Trophoblast cell (in vitro differentiated cells and primary cell): Measurements from ENCODE around the gene PARK7.
A peak's percentile ranks its signal among the peaks of the same experiment; 100 is the strongest.
"Not testable (repeated sequence)": the region's sequence is repeated elsewhere in the genome, so short reads cannot be mapped to it uniquely, and the experiment has no call there.

ENCODE experiments used
- DNase-seq, 2 donors: peaks; one replicate each; pipeline ENCODE4 v3.0.0-alpha.2; 2016
- H2AFZ ChIP-seq: 2 replicates; pipeline ENCODE4 v1.6.1; 2013; ENCODE audit warnings: low read length, moderate library complexity, mild to moderate bottlenecking; ENCODE audit not compliant: insufficient read depth, poor library complexity
- H2AK5ac ChIP-seq: 2 replicates; pipeline ENCODE4 v1.6.1; 2013; ENCODE audit warnings: mild to moderate bottlenecking, low read length
- H2BK120ac ChIP-seq: 2 replicates; pipeline ENCODE4 v1.6.1; 2013; ENCODE audit warnings: low read length, mild to moderate bottlenecking, moderate library complexity; ENCODE audit not compliant: insufficient read depth, poor library complexity
- H2BK12ac ChIP-seq: 2 replicates; pipeline ENCODE4 v1.6.1; 2013; ENCODE audit warnings: mild to moderate bottlenecking, low read length, moderate library complexity
- H2BK5ac ChIP-seq: 2 replicates; pipeline ENCODE4 v1.6.1; 2013; ENCODE audit warnings: low read length, low read depth, moderate library complexity, mild to moderate bottlenecking; ENCODE audit not compliant: poor library complexity
- H3K14ac ChIP-seq: 2 replicates; pipeline ENCODE4 v1.6.1; 2013; ENCODE audit warnings: mild to moderate bottlenecking, low read length
- H3K18ac ChIP-seq: 2 replicates; pipeline ENCODE4 v1.6.1; 2013; ENCODE audit warnings: mild to moderate bottlenecking, low read length
- H3K23ac ChIP-seq: 2 replicates; pipeline ENCODE4 v1.6.1; 2013; ENCODE audit warnings: low read length
- H3K27ac ChIP-seq: 2 replicates; pipeline ENCODE4 v1.5.1; 2013; ENCODE audit warnings: low read depth, mild to moderate bottlenecking, inconsistent platforms, low read length, moderate library complexity
- H3K27me3 ChIP-seq: 2 replicates; pipeline ENCODE4 v1.6.1; 2013; ENCODE audit warnings: inconsistent platforms, mild to moderate bottlenecking, low read length, moderate library complexity; ENCODE audit not compliant: insufficient read depth
- H3K36me3 ChIP-seq, 2 experiments: 1 replicate in 1 of 2; 2 replicates in 1 of 2; pipeline ENCODE4 v1.6.1; 2013; ENCODE audit warnings: low read length in 2 of 2, mild to moderate bottlenecking in 2 of 2, moderate library complexity in 1 of 2; ENCODE audit not compliant: insufficient read depth in 2 of 2, control insufficient read depth in 1 of 2
- H3K4ac ChIP-seq: 2 replicates; pipeline ENCODE4 v1.6.1; 2013; ENCODE audit warnings: low read depth, mild to moderate bottlenecking, low read length, moderate library complexity
- H3K4me1 ChIP-seq, 2 experiments: 1 replicate in 1 of 2; 2 replicates in 1 of 2; pipeline ENCODE4 v1.6.1; 2013; ENCODE audit warnings: low read length in 2 of 2, mild to moderate bottlenecking in 2 of 2, moderate library complexity in 1 of 2; ENCODE audit not compliant: insufficient read depth in 2 of 2, control insufficient read depth in 1 of 2
- H3K4me2 ChIP-seq: 2 replicates; pipeline ENCODE4 v1.6.1; 2013; ENCODE audit warnings: inconsistent platforms, mild to moderate bottlenecking, low read length, moderate library complexity
- H3K4me3 ChIP-seq: 2 replicates; pipeline ENCODE4 v1.5.1; 2013; ENCODE audit warnings: mild to moderate bottlenecking, low read depth, low read length, inconsistent platforms
- H3K79me1 ChIP-seq: one replicate; pipeline ENCODE4 v1.6.1; 2013; ENCODE audit warnings: low read length
- H3K79me2 ChIP-seq: 2 replicates; pipeline ENCODE4 v1.6.1; 2013; ENCODE audit warnings: low read length, mild to moderate bottlenecking; ENCODE audit not compliant: control insufficient read depth, insufficient read depth, poor library complexity
- H3K9ac ChIP-seq: 2 replicates; pipeline ENCODE4 v1.6.1; 2013; ENCODE audit warnings: mild to moderate bottlenecking, low read length
- H3K9me3 ChIP-seq: 2 replicates; pipeline ENCODE4 v1.6.1; 2013; ENCODE audit warnings: low read depth, mild to moderate bottlenecking, control low read depth, inconsistent platforms, low read length; ENCODE audit not compliant: insufficient read depth
- H4K12ac ChIP-seq: 2 replicates; pipeline ENCODE4 v1.6.1; 2013; ENCODE audit warnings: low read depth, mild to moderate bottlenecking, low read length, moderate library complexity
- H4K8ac ChIP-seq: 2 replicates; pipeline ENCODE4 v1.6.1; 2013; ENCODE audit warnings: low read depth, mild to moderate bottlenecking, low read length, moderate library complexity
- H4K91ac ChIP-seq: one replicate; pipeline ENCODE4 v1.6.1; 2013; ENCODE audit warnings: low read depth, mild to moderate bottlenecking, low read length, moderate library complexity
- WGBS: extraction: QIAGEN DNeasy Blood & Tissue Kit; methylation state at CpG from one replicate; pipeline ENCODE4 v1.1.7; 2013; ENCODE audit warnings: missing lambda C conversion rate; ENCODE audit not compliant: insufficient read length, insufficient coverage; ENCODE audit errors: extremely low coverage; 5-methylcytosine and 5-hydroxymethylcytosine counted together

The PARK7 gene

DNA sequence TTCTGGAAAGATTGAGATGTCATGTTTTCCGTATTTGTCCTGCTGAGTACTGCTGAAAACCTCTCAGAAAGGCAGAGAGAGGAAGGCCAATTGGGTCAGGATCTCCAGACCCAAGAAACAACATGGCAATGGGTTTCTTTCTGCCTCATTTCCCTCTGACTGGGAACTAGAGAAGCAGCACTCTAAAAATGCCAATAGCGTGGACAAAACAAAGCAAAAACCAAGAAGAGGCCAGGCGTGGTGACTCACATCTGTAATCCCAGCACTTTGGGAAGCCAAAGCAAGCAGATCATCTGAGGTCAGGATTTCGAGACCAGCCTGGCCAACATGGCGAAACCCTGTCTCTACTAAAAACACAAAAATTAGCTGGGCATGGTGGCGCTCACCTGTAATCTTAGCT, 39.2 kb upstream of the PARK7 start:
- no peak overlapping the region for H3K23ac ChIP-seq
- no peaks in the 10 kb centered on the region for H3K79me2 ChIP-seq
- H4K8ac ChIP-seq: no peak overlapping the region
- no peak overlapping the region for H3K4me3 ChIP-seq
- H3K79me1 ChIP-seq: no peaks in the 10 kb centered on the region
- no peak overlapping the region for H2BK5ac ChIP-seq
- no peak overlapping the region for H2BK12ac ChIP-seq
- no peak overlapping the region for H3K14ac ChIP-seq
- H4K12ac ChIP-seq: no peak overlapping the region
- H3K36me3 ChIP-seq: no peaks in the 10 kb centered on the region
- H3K9me3 ChIP-seq: no peaks in the 10 kb centered on the region
- no peak overlapping the region for H3K18ac ChIP-seq
- no peak overlapping the region for H4K91ac ChIP-seq
- WGBS: no CpG with 5 or more reads among the region's 6 CpGs
- H3K4ac ChIP-seq: no peak overlapping the region
- no peak overlapping the region for H3K27ac ChIP-seq
- H2BK120ac ChIP-seq: no peak overlapping the region
- H3K9ac ChIP-seq: no peak overlapping the region
- H3K4me1 ChIP-seq: no peaks in the 10 kb centered on the region
- no peak for DNase-seq
- H3K27me3 ChIP-seq: no peaks in the 10 kb centered on the region
- H2AK5ac ChIP-seq: no peak overlapping the region
- H3K4me2 ChIP-seq: no peak overlapping the region
- H2AFZ ChIP-seq: no peak overlapping the region

DNA sequence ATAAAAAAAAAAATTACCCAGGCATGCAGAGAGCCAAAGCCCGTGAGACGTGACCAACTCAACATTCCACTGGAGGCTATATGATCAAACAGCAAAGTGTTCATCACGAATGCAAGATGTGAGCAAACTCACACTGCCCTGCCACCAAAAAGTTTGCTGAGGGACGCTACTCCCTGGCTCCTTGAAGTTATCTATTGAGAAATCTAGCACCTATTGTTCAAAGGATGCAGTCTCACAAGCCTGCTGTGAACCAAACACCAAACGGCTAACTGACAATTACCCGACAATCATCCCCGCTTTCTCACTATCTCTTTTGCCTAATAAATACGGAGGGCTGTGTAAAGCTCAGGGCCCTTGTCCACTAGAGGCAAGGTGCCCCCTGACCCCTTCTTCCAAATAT, 34.5 kb upstream of the PARK7 start:
- H3K4me2 ChIP-seq, H3K4me1 ChIP-seq, H3K79me1 ChIP-seq, H3K27me3 ChIP-seq, H3K4ac ChIP-seq, H3K79me2 ChIP-seq, H3K14ac ChIP-seq, H4K91ac ChIP-seq, H3K9me3 ChIP-seq, H3K36me3 ChIP-seq, H2BK5ac ChIP-seq, H3K9ac ChIP-seq, H4K8ac ChIP-seq, H2BK120ac ChIP-seq, H3K27ac ChIP-seq, H2BK12ac ChIP-seq, H2AK5ac ChIP-seq, H4K12ac ChIP-seq, H3K4me3 ChIP-seq, H3K23ac ChIP-seq, H3K18ac ChIP-seq, H2AFZ ChIP-seq: not testable (repeated sequence)
- no CpG with 5 or more reads among the region's 8 CpGs for WGBS
- peak in 1 of 2 donors; percentile 6 for DNase-seq

DNA sequence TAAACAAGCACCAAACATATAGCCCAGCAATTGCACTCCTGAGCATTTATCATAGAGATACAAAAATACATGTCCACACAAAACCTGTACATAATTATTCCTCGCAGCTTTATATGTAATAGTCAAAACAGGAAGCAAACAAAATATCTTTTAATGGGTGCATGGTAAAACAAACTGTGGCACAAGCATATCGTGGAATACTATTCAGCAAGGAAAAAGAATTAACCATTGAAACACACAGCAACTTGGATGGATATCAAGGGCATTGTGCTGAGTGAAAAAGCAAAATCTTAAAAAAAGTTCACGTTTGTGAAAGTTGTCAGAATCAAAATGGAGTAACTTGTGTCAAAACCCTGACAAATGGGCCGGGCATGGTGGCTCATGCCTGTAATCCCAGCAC, 33.3 kb upstream of the PARK7 start:
- Histone ChIP-seq H3K4me1 (no peaks in the 10 kb centered on the region), H3K14ac (no peak overlapping the region), H3K27ac (no peak overlapping the region), H2BK12ac (no peak overlapping the region), H3K4me3 (no peak overlapping the region), H4K91ac (no peak overlapping the region), H3K4ac (no peak overlapping the region), H3K9me3 (no peaks in the 10 kb centered on the region), H3K9ac (no peak overlapping the region), H3K27me3 (no peaks in the 10 kb centered on the region), H2BK5ac (no peak overlapping the region), H2AK5ac (no peak overlapping the region), H2BK120ac (no peak overlapping the region), H3K23ac (no peak overlapping the region), H3K79me2 (no peaks in the 10 kb centered on the region), H3K36me3 (no peaks in the 10 kb centered on the region), H3K18ac (no peak overlapping the region), H2AFZ (no peak overlapping the region), H4K12ac (no peak overlapping the region), H3K79me1 (no peaks in the 10 kb centered on the region), H3K4me2 (no peak overlapping the region), H4K8ac (no peak overlapping the region)
- DNase-seq: no peak
- no CpG with 5 or more reads among the region's 4 CpGs for WGBS

DNA sequence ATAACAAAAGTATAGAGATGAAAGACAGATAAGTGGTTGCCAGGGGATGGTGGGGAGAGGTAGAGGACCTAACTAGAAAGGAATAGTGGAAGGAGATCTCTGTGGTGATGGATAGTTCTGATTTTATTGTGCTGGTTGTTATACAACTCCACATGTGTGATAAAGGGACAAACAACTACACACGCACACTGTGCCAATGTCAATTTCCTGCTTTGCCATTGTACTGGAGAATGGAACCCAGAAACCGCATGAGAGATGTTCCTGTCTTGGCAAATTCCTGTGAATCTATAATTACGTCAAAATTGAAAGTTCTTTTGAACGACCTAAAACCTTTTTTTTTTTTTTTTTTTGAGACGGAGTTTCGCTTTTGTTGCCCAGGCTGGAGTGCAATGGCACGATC, 31.9 kb upstream of the PARK7 start:
- no peak overlapping the region for H2AK5ac ChIP-seq
- no peak overlapping the region for H4K8ac ChIP-seq
- H3K27me3 ChIP-seq: no peaks in the 10 kb centered on the region
- H2AFZ ChIP-seq: no peak overlapping the region
- no peaks in the 10 kb centered on the region for H3K9me3 ChIP-seq
- H3K4me1 ChIP-seq: no peaks in the 10 kb centered on the region
- WGBS: no CpG with 5 or more reads among the region's 7 CpGs
- no peaks in the 10 kb centered on the region for H3K36me3 ChIP-seq
- H3K9ac ChIP-seq: no peak overlapping the region
- no peak overlapping the region for H3K4ac ChIP-seq
- H3K4me3 ChIP-seq: no peak overlapping the region
- no peak for DNase-seq
- H4K12ac ChIP-seq: no peak overlapping the region
- no peak overlapping the region for H2BK120ac ChIP-seq
- no peak overlapping the region for H3K14ac ChIP-seq
- H4K91ac ChIP-seq: no peak overlapping the region
- H2BK12ac ChIP-seq: no peak overlapping the region
- no peaks in the 10 kb centered on the region for H3K79me1 ChIP-seq
- no peak overlapping the region for H3K18ac ChIP-seq
- no peak overlapping the region for H3K27ac ChIP-seq
- H3K79me2 ChIP-seq: no peaks in the 10 kb centered on the region
- no peak overlapping the region for H2BK5ac ChIP-seq
- H3K4me2 ChIP-seq: no peak overlapping the region
- no peak overlapping the region for H3K23ac ChIP-seq
